RCC 7860 (cell line): ENCODE data around the gene LEMD2.

ENCODE experiments used
- DNase-seq: peaks from one replicate; pipeline ENCODE4 v3.0.0-alpha.2; 2015; ENCODE audit warnings: low spot score
- FAIRE-seq: peaks from 2 replicates; lab custom pipeline; 2012; peaks lifted over from hg19 to GRCh38; lab: Jason Lieb, UNC

The LEMD2 gene

GRCh38 chr6:33777398-33778388 lies 11.2 kb downstream of the LEMD2 start:
- FAIRE-seq, result no peak
- DNase-seq, result no peak

GRCh38 chr6:33776764-33777163 lies 12.2 kb downstream of the LEMD2 start:
- no peak for FAIRE-seq

GRCh38 chr6:33776186-33776585 lies 12.7 kb downstream of the LEMD2 start:
- FAIRE-seq, result no peak

More at GRCh38 chr6:33776764-33777163, 12.2 kb downstream of the LEMD2 start:
- DNase-seq, result no peak

GRCh38 chr6:33774774-33775173 lies 14.2 kb downstream of the LEMD2 start:
- DNase-seq, result no peak
- FAIRE-seq, result no peak

More at GRCh38 chr6:33776186-33776585, 12.7 kb downstream of the LEMD2 start:
- DNase-seq, result no peak

GRCh38 chr6:33772902-33773472 lies 15.9 kb downstream of the LEMD2 start:
- FAIRE-seq (no peak), DNase-seq (no peak)

- no peak for DNase-seq
- no peak for FAIRE-seq
Measured at GRCh38 chr6:33772082-33772830, 16.7 kb downstream of the LEMD2 start.

GRCh38 chr6:33771146-33772081 lies 17.5 kb downstream of the LEMD2 start:
- no peak for FAIRE-seq
- DNase-seq, result peak; percentile 69

- FAIRE-seq (no peak), DNase-seq (no peak)
Measured at GRCh38 chr6:33770833-33771145, 18.1 kb downstream of the LEMD2 start.

- no peak for DNase-seq
- no peak for FAIRE-seq
Measured at GRCh38 chr6:33770124-33770832, 18.7 kb downstream of the LEMD2 start.

GRCh38 chr6:33769248-33769821 lies 19.6 kb downstream of the LEMD2 start:
- DNase-seq, result no peak

GRCh38 chr6:33768644-33769120 lies 20.2 kb downstream of the LEMD2 start:
- FAIRE-seq, result no peak
- peak; percentile 44 for DNase-seq

More at GRCh38 chr6:33769248-33769821, 19.6 kb downstream of the LEMD2 start:
- FAIRE-seq, result no peak

GRCh38 chr6:33766921-33767907 lies 21.7 kb downstream of the LEMD2 start:
- DNase-seq (no peak), FAIRE-seq (no peak)

GRCh38 chr6:33765368-33765767 lies 23.6 kb downstream of the LEMD2 start:
- DNase-seq (no peak), FAIRE-seq (no peak)

GRCh38 chr6:33764036-33764435 lies 24.9 kb downstream of the LEMD2 start:
- DNase-seq, result no peak
- no peak for FAIRE-seq

- FAIRE-seq (no peak), DNase-seq (no peak)
Measured at GRCh38 chr6:33763483-33763882, 25.4 kb downstream of the LEMD2 start.

GRCh38 chr6:33762713-33763112 lies 26.2 kb downstream of the LEMD2 start:
- no peak for FAIRE-seq
- DNase-seq, result no peak

- FAIRE-seq (no peak), DNase-seq (peak; percentile 28)
Measured at GRCh38 chr6:33761922-33762629, 26.9 kb downstream of the LEMD2 start.

GRCh38 chr6:33761581-33761921 lies 27.4 kb downstream of the LEMD2 start:
- FAIRE-seq (no peak), DNase-seq (no peak)
